Amniotic epithelial cell (primary cell): ENCODE results near the gene AHI1.
"Not testable (repeated sequence)": the region's sequence is repeated elsewhere in the genome, so short reads cannot be mapped to it uniquely, and the experiment has no call there.

Experiments
- DNase-seq: peaks from one replicate; pipeline ENCODE4 v3.0.0-alpha.2; 2010; ENCODE audit warnings: low read depth

The AHI1 gene

DNA sequence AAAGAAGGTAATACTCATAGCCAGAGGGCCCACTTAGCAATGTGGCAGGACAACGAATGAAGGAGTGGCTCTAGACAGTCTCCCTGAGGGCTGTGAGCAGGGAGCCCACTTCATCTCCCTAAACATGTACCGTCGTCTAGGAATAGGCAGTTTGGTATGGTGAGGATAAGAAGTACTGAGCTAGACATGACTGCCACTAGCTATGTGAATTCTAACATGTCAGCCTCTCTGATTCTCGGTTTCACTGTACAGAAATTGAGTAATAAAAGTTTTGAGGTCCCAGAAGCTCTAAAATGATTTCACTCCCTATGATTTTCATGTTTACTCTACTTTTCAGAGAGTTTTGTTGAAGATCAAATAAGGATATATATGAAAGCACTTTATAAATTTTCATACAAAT is 107.1 kb downstream of the AHI1 start:
- no peak for DNase-seq

- DNase-seq, result no peak
Measured at GRCh38 chr6:135385299-135385698, 112.2 kb downstream of the AHI1 start.

DNA sequence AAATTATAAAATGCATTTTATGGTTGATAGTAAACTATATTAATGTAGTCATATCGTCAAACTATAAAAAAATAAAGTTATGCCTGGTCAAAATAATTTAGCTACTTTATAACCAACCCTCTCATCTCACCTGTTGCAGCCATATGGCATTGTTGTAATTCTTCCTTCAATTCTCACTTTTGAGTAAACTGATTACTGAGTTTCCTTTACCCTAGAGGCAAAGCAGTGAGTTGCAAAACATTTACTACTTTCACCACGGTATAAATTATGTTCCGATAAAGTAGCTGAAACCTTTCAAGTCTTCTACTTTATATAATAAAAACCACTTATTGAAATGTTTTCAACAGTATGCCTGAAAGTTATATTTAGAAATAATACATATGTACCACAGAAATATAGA is 113.8 kb downstream of the AHI1 start:
- DNase-seq, result no peak

GRCh38 chr6:135383301-135383700 is 114.2 kb downstream of the AHI1 start:
- no peak for DNase-seq

GRCh38 chr6:135382182-135382628 is 115.3 kb downstream of the AHI1 start:
- DNase-seq, result no peak

- no peak for DNase-seq
Measured at GRCh38 chr6:135380793-135381192, 116.7 kb downstream of the AHI1 start.

DNA sequence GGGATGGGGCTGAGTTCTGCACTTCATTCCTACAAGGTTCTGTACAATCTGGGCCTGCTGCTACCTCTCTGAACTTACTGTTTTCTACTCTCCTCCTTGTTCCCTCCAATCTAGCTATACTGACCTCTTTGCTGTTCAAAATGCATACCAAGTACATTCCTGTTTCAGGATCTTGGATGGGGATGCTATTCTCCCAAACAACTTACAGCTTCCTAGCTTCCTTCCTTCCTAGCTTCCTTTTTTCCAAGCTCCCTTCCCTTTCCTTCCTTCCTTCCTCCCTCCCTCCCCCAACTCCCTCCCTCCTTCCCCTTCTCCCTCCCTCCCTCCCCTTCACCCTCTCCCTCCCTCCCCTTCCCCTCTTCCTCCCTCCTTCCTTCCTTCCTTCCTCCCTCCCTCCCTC is 117.9 kb downstream of the AHI1 start:
- DNase-seq, result no peak

GRCh38 chr6:135372758-135373157 is 124.8 kb downstream of the AHI1 start:
- DNase-seq, result peak; percentile 13

DNA sequence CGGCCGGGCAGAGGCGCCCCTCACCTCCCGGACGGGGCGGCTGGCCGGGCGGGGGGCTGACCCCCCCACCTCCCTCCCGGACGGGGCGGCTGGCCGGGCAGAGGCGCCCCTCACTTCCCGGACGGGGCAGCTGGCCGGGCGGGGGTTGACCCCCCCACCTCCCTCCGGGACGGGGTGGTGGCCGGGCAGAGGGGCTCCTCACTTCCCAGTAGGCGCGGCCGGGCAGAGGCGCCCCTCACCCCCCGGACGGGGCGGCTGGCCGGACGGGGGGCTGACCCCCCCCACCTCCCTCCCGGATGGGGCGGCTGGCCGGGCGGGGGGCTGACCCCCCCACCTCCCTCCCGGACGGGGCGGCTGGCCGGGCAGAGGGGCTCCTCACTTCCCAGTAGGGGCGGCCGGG is 133.9 kb downstream of the AHI1 start:
- not testable (repeated sequence) for DNase-seq

DNA sequence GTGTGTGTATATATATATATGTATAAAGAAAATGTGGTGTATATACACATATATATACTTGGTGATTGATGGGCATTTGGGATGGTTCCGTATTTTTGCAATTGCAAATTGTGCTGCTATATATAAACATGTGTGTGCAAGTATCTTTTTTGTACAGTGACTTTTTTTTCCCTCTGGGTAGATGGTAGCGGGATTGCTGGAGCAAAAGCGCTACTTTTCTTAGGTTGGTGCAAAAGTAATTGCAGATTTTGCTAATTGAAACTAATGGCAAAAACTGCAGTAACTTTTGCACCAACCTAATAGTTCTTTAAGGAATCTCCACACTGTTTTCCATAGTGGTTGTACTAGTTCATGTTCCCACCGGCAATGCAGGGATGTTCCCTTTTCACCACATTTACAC is 135.4 kb downstream of the AHI1 start:
- DNase-seq, result no peak

GRCh38 chr6:135360222-135360621 is 137.3 kb downstream of the AHI1 start:
- no peak for DNase-seq

DNA sequence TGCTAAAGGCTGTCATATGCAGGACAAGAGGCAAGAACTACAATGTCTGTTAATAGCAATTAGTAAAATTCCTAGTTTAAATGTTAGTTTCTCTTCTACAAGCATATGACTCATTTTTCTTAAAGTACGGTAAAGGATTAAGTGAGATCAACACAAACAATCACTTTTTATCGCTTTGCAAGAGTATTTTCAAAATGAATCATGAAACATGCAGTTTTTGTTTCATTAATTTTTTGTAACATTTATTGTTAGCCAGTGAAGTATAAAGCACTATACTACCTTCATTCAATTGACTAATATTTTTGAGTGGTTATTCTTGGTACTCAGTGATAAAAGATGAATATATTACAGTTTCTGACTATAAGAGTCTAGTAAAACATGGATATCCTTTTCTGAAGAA is 138.6 kb downstream of the AHI1 start:
- DNase-seq, result peak; percentile 84

DNA sequence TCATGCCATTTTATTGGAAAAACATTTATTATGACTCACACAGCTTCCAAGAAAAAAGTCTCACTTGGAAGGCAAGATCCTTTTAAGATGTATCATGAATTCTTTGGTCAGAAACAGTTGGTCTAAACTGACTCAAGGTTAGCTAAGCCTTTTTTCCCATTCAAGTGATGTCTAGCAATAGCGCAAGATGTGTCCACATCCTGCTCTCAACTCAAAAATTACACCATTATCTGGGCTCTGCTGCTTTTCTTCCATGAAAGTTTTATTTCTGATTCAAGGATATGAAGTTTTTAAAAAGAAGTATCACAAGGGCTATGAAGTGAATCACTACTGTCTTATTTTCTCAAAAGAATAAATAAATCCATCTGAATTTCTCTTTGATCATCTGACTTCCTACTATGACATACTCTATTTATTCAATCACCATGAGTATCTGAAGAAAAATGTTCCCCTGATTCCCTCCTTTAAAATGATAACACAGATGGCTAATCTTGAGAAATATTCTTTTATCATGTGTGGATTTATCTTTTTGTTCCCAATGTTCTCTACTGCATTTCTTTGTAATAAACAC is 139.2 kb downstream of the AHI1 start:
- DNase-seq, result peak; percentile 98

- no peak for DNase-seq
Measured at GRCh38 chr6:135354407-135354806, 143.1 kb downstream of the AHI1 start.

- DNase-seq, result no peak
Measured at GRCh38 chr6:135353113-135353512, 144.4 kb downstream of the AHI1 start.

GRCh38 chr6:135351635-135352034 is 145.9 kb downstream of the AHI1 start:
- no peak for DNase-seq

- DNase-seq, result no peak
Measured at GRCh38 chr6:135347887-135348286, 149.7 kb downstream of the AHI1 start.

- peak; percentile 55 for DNase-seq
Measured at GRCh38 chr6:135346747-135347146, 150.8 kb downstream of the AHI1 start.

GRCh38 chr6:135344526-135344925 is 153.0 kb downstream of the AHI1 start:
- DNase-seq, result no peak

- DNase-seq, result not testable (repeated sequence)
Measured at GRCh38 chr6:135339920-135340319, 157.6 kb downstream of the AHI1 start.

DNA sequence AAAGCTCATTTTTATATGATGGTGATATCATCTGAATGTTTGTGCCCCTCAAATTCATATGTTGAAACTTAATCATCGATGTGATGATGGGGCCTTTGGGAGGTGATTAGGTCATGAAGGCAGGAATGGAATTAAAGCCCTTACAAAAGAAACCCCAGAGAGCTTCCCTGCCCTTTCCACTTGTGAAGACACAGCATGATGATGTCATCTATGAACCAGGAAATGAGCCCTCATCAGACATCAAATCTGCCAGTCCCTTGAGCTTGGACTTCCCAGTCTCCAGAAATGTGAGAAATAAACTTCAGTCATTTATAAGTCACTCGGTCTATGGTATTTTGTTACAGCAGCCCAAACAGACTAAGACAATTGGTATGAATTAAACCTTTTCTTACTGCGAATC is 163.4 kb downstream of the AHI1 start:
- DNase-seq, result peak; percentile 52

DNA sequence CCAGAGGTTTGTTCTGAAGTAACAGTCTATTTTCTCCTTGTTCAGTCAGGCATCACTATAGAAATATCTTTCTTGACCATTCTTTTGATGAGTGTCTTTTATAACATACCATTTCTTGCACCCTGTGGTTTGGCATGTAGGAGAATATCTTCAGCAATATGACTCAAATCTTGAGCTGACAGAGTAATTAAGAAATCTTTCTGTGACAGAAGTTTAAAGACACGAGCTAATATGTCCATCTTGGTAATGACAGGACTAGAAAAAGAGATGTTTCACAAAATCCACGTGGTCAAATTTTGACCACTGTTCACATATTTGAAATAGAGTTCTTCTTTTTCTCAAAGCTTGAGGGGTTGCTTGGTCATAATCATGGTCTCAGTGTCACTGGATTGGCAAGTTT is 166.5 kb downstream of the AHI1 start:
- DNase-seq, result peak; percentile 69

DNA sequence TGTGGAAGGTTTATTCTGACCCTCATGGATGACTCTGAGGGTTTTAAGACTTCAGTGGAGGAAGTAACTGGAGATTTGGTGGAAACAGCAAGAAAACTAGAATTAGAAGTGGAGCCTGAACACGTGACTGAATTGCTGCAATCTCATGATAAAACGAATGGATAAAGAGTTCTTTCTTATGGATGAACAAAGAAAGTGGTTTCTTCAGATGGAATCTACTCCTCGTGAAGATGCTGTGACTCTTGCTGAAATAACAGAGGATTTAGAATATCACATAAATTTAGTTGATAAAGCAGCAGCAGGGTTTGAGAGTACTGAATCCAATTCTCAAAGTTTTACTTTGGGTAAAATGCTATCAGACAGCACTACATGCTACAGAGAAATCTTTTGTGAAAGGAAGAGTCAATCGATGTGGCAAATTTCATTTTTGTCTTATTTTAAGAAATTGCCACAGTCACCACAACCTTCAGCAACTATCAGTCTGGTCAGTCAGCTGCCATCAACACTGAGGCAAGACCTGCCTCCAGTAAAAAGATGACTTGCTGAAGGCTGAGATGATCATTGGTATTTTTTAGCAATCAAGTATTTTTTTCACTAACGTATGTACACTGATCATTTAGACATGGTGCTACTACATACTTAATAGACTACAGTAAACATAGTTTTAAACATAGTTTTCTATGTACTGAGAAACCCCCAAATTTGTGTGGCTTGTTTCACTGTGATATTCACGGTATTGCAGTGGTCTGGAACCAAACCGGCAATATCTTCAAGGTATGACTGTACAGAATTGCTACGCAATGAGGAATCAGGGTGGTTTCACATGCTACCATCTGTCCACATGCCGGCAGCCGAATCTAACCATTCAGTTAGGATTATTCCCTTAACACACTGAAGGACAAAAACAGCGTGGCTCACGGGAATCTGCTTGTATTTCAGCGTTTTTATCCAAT is 167.4 kb downstream of the AHI1 start:
- peak; percentile 35 for DNase-seq
